NB4 (cell line): ENCODE results near the gene ATP13A2.

ENCODE experiments used
- DNase-seq: peaks from one replicate; pipeline ENCODE4 v3.0.0; 2010; ENCODE audit warnings: low read depth
- H3K4me3 ChIP-seq: one replicate; pipeline ENCODE4 v1.5.1; 2011; ENCODE audit warnings: mild to moderate bottlenecking, low read depth, low read length, moderate library complexity
- MAX ChIP-seq: IDR thresholded peaks from 2 replicates; pipeline ENCODE4 v1.6.1; 2011; ENCODE audit warnings: low read depth, low read length
- MYC ChIP-seq: IDR thresholded peaks from 2 replicates; pipeline ENCODE4 v1.6.1; 2011; ENCODE audit warnings: low read depth, low read length
- POLR2A ChIP-seq: IDR thresholded peaks from 2 replicates; pipeline ENCODE4 v1.6.1; 2011; ENCODE audit warnings: mild to moderate bottlenecking; ENCODE audit not compliant: insufficient read length; ENCODE audit errors: extremely low read depth
- TF ChIP-seq, protein P1 (sequence below): IDR thresholded peaks from one replicate; pipeline ENCODE4 v1.5.1; 2012; ENCODE audit warnings: low read depth, low read length

The ATP13A2 gene

DNA sequence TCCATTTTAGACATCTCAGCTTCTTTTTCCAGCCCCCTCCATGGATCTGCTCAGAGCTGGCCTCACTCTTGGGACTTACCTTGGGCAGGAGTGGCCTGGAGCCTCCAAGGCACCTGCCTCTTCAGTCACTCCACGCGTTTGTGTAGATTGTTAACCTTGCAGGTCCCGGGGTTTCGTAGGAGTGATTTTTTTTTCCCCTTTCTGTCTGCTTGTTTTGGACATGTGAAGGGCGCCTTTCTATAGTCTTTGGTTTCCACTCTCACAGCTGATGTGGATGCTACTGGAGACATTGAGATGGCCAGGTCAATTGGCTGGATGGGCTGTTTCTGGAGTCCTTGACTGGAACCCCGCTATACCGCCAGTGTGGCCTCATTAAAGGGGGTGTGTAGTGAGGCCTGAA, 44.1 kb upstream of the ATP13A2 start:
- H3K4me3 ChIP-seq: no peak overlapping the region
- no peak for DNase-seq
- TF ChIP-seq, protein P1, sequence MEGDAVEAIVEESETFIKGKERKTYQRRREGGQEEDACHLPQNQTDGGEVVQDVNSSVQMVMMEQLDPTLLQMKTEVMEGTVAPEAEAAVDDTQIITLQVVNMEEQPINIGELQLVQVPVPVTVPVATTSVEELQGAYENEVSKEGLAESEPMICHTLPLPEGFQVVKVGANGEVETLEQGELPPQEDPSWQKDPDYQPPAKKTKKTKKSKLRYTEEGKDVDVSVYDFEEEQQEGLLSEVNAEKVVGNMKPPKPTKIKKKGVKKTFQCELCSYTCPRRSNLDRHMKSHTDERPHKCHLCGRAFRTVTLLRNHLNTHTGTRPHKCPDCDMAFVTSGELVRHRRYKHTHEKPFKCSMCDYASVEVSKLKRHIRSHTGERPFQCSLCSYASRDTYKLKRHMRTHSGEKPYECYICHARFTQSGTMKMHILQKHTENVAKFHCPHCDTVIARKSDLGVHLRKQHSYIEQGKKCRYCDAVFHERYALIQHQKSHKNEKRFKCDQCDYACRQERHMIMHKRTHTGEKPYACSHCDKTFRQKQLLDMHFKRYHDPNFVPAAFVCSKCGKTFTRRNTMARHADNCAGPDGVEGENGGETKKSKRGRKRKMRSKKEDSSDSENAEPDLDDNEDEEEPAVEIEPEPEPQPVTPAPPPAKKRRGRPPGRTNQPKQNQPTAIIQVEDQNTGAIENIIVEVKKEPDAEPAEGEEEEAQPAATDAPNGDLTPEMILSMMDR: no peak
- TF ChIP-seq MYC: no peak
- TF ChIP-seq POLR2A: no peak
- no peak for TF ChIP-seq MAX

DNA sequence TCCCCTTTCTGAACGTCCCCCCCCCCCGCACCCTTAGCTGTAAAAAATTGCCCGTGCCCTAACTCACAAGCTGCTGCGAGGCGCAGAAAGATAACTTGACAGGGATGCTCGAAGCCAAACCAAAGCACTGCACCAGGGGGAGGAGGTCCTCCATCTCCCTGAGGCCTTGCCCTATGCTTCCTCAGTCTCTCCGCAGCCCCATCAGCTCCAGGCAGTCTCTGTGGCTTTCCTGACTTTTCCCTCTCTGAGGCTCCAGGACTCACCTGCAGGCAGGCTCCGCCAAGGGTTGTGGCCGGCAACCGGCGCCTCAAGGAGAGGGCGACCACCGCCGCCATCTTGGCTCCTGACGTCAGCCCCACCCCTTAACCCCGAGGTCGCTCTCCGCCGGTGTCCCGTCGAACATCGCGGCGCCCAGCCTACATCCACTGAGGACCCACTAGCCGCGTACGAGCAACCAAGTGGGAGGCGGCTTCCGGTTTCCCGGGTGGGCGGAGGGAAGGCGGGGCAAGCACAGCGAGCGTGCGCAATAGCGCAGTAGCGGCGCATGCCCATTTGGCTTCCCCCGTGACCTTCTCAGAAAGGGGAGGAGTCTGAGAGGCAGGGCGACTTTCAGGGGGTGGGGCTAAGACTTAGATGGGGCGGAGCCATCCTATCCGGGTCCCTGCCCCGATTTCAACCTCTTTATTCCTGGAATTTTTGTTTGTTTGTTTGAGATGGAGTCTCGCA, 42.1 kb upstream of the ATP13A2 start, which contains the start of gene SDHB:
TSS of gene SDHB (minus strand) at position 348 of the 726 bp plus-strand sequence. CDS start at position 335, 13 bp downstream.
- peak within 1 kb of the TSS; percentile 99 for H3K4me3 ChIP-seq
- DNase-seq: peak; percentile 97
- TF ChIP-seq MAX (no peak; the same call in 1 of the 2 replicates), POLR2A (peak; percentile 69)

GRCh38 chr1:17053086-17053684, 41.5 kb upstream of the ATP13A2 start:
- TF ChIP-seq, protein P1: no peak
- TF ChIP-seq MYC (no peak), MAX (no peak), POLR2A (no peak)

DNA sequence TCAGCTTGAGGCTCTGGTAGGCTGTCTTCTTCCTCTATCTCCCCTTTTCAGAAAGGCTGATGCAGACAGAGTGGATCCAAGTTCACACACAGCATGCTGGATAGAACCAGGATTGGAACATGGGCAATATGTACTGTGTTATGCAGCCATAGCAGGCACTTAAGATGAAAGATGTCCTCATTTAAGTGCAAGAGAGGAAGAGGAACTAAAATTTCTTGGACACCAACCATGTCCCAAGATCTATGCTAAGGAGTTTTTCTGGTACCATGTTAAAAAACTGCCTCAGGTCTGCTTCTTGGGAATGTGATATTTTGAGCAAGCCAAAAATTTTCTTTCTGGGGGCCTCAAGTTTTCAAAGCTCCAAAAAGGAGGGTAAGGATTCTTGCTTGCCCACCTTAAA, 40.9 kb upstream of the ATP13A2 start:
- DNase-seq: no peak
- peak overlapping the region; percentile 99 for H3K4me3 ChIP-seq

More at GRCh38 chr1:17053086-17053684, 41.5 kb upstream of the ATP13A2 start:
- no peak for DNase-seq
- H3K4me3 ChIP-seq: peak overlapping the region; percentile 99

DNA sequence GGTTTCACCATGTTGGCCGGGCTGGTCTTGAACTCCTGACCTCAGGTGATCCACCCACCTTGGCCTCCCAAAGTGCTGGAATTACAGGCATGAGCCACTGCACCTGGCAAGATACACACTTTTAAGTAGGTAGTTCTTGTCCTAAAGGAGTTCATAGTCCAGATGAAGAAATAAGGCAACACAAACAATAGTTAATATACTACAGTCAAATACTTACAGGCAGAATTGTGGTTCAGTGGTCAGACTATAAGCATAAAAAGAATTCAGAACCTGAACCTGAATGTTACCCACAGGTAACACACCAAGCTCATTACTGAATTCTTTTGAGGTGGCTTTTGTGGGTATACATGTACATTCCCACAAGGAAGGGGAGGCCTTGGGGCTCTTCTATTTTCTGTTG, 40.3 kb upstream of the ATP13A2 start:
- TF ChIP-seq MYC (no peak), MAX (no peak), POLR2A (no peak)
- TF ChIP-seq, protein P1: no peak
- DNase-seq: no peak

More for the DNA sequence above, 40.9 kb upstream of the ATP13A2 start:
- TF ChIP-seq, protein P1: no peak
- no peak for TF ChIP-seq MAX
- TF ChIP-seq POLR2A: no peak
- no peak for TF ChIP-seq MYC

DNA sequence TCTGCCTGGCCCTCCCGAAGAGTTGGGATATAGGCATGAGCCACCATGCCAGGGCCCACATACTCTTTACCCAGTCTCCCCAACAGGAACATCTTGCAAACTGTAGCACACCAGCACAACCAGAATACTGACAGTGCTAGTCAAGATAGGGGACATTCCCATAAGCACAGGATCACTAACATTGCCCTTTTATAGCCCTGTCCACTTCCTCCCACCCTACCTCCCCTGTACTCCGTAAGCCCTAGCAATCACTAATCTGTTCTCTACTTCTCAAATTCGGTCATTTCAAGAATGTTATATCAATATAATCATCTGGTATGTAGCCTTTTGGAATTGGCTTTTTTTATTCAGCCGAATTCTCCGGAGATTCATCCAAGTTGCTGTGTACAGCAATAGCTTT, 36.2 kb upstream of the ATP13A2 start:
- DNase-seq: no peak
- TF ChIP-seq POLR2A (no peak), MYC (no peak), MAX (no peak)
- TF ChIP-seq, protein P1: no peak

More for the DNA sequence above, 40.3 kb upstream of the ATP13A2 start:
- peak overlapping the region; percentile 99 for H3K4me3 ChIP-seq

More for the DNA sequence above, 36.2 kb upstream of the ATP13A2 start:
- H3K4me3 ChIP-seq: no peak overlapping the region
